HG03575 (cell line): ENCODE results near the gene PRAMEF17.
"Not testable (repeated sequence)": the region's sequence is repeated elsewhere in the genome, so short reads cannot be mapped to it uniquely, and the experiment has no call there.

Experiments used
- ATAC-seq: cut with Tn5 transposase; IDR thresholded peaks from one replicate; pipeline ENCODE4 v1.9.1; 2021; ENCODE audit not compliant: unreplicated experiment, insufficient number of reproducible peaks, low FRiP score; ENCODE audit errors: extremely low read depth

The PRAMEF17 gene

DNA sequence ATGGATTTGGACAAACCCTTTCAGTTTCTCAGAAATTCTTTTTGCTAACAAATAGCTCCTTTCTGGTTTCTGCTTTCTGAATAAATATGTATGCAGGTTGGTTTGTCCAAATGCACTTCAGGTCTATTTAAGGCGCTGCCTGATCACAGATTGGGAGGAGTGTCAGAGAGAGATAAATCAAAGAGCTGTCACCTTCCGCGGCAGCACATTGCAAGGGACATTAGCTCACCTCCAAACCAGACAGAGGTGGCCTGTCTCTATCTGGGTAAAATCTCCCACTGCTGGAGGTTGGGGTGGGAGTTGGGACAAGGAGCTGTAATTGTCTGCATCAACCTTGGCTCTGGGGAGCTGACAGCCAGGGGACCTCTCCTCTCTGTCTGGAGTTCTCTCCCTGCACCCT is 46.0 kb downstream of the PRAMEF17 start:
- ATAC-seq: no peak

DNA sequence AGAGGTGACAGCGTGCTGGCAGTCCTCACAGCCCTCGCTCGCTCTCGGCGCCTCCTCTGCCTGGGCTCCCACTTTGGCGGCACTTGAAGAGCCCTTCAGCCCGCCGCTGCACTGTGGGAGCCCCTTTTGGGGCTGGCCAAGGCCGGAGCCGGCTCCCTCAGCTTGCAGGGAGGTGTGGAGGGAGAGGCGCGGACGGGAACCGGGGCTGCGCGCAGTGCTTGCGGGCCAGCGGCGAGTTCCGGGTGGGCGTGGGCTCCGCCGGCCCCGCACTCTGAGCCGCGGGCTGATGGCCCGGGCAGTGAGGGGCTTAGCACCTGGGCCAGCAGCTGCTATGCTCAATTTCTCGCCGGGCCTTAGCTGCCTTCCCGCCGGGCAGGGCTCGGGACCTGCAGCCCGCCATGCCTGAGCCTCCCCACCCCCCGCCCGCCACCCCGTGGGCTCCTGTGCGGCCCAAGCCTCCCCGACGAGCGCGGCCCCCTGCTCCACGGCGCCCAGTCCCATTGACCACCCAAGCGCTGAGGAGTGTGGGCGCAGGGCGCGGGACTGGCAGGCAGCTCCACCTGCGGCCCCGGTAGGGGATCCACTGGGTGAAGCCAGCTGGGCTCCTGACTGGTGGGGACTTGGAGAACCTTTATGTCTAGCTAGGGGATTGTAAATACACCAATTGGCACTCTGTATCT is 49.8 kb downstream of the PRAMEF17 start:
- not testable (repeated sequence) for ATAC-seq
